GM12878 (cell line): ENCODE measurements around the gene KIAA1586. TPM values are rescaled to one million over a fixed set of nuclear protein-coding genes. Genes with fewer than 3 reads are reported as not detected.

Experiments
- ATAC-seq: fragments of 200-7000 bp; cut with Tn5 transposase; 3 replicates; pipeline ENCODE4 v1.9.1; 2020; ENCODE audit warnings: mild to moderate bottlenecking, moderate library complexity
- BruUV-seq: library from RNA; stranded (reverse); fragments of 400-500 nt; replicated peaks from 2 replicates; lab custom pipeline; 2021; lab: Mats Ljungman, UMichigan
- CTCF ChIA-PET: fragments of 300-600 bp; sonication (Branson Sonifier 250); formaldehyde crosslinking; extraction: SDS; loops from one replicate; lab custom pipeline; 2021; ENCODE audit warnings: inconsistent platforms; lab: Yijun Ruan, JAX
- POLR2A ChIA-PET: fragments of 350-600 bp; formaldehyde crosslinking; extraction: SDS; loops from one replicate; lab custom pipeline; 2021; ENCODE audit warnings: inconsistent platforms; lab: Charles Lee
- RAD21 ChIA-PET: fragments of 300-600 bp; sonication (Branson Sonifier 250); formaldehyde crosslinking; loops from one replicate; lab custom pipeline; 2023; ENCODE audit warnings: antibody characterized with exemption; ENCODE audit not compliant: unreplicated experiment; lab: Charles Lee
- SMC1A ChIA-PET: fragments of 300-600 bp; sonication (Branson Sonifier 250); formaldehyde crosslinking; loops from one replicate; lab custom pipeline; 2023; ENCODE audit not compliant: unreplicated experiment, uncharacterized antibody; lab: Charles Lee
- DNase-seq: peaks from one replicate; pipeline ENCODE4 v3.0.0-alpha.2; 2011; ENCODE audit warnings: low read depth, low spot score
- FAIRE-seq: peaks from 3 replicates; lab custom pipeline; 2011; peaks lifted over from hg19 to GRCh38; lab: Jason Lieb, UNC
- H2AFZ ChIP-seq: 2 replicates; pipeline ENCODE4 v1.6.0; 2011; ENCODE audit warnings: low read depth, low read length, control low read depth; ENCODE audit not compliant: control insufficient read depth
- H3K27ac ChIP-seq: 2 replicates; pipeline ENCODE4 v1.5.1; 2011; ENCODE audit warnings: control low read depth; ENCODE audit not compliant: control insufficient read depth, insufficient read depth
- H3K27me3 ChIP-seq, 2 experiments: replicated peaks in 1 of 2; 2 replicates each; pipeline versions ENCODE4 v1.6.0 to v1.6.1; 2011; ENCODE audit warnings: low read length in 1 of 2; ENCODE audit not compliant: control insufficient read depth in 2 of 2, insufficient read depth in 2 of 2
- H3K36me3 ChIP-seq, 2 experiments: 2 replicates each; pipeline ENCODE4 v1.5.1; 2011; ENCODE audit warnings: low read length in 1 of 2; ENCODE audit not compliant: control insufficient read depth in 2 of 2, insufficient read depth in 2 of 2
- H3K4me1 ChIP-seq: 2 replicates; pipeline ENCODE4 v1.6.1; 2011; ENCODE audit warnings: mild to moderate bottlenecking, low read length, moderate library complexity, mixed read lengths; ENCODE audit not compliant: control insufficient read depth, insufficient read depth
- H3K4me2 ChIP-seq: 2 replicates; pipeline ENCODE4 v1.6.0; 2011; ENCODE audit warnings: control low read depth; ENCODE audit not compliant: control insufficient read depth, insufficient read depth
- H3K4me3 ChIP-seq: fragments of 200-600 bp; sonication (generic); 2 replicates; pipeline ENCODE4 v1.5.1; 2016
- H3K79me2 ChIP-seq: 2 replicates; pipeline ENCODE4 v1.6.0; 2011; ENCODE audit warnings: low read length; ENCODE audit not compliant: control insufficient read depth, insufficient read depth
- H3K9ac ChIP-seq: 2 replicates; pipeline ENCODE4 v1.8.0; 2011; ENCODE audit warnings: low read length, control low read depth, mixed read lengths; ENCODE audit not compliant: control insufficient read depth, insufficient read depth
- H3K9me3 ChIP-seq: replicated peaks from 3 replicates; pipeline ENCODE4 v1.5.1; 2011; ENCODE audit warnings: mild to moderate bottlenecking, low read length; ENCODE audit not compliant: control insufficient read depth, insufficient read depth
- H4K20me1 ChIP-seq: 2 replicates; pipeline ENCODE4 v1.6.0; 2011; ENCODE audit not compliant: control insufficient read depth, insufficient read depth
- EZH2 ChIP-seq: IDR thresholded peaks from 2 replicates; pipeline ENCODE4 v1.6.1; 2012; ENCODE audit warnings: low read depth, mild to moderate bottlenecking, control low read depth, inconsistent platforms, low read length, borderline replicate concordance; ENCODE audit not compliant: control insufficient read depth
- JUNB ChIP-seq: IDR thresholded peaks from 2 replicates; pipeline ENCODE4 v1.6.1; 2016; ENCODE audit warnings: antibody characterized with exemption, mild to moderate bottlenecking
- NFYB ChIP-seq: IDR thresholded peaks from 2 replicates; pipeline ENCODE4 v1.6.1; 2011; ENCODE audit warnings: low read depth, mild to moderate bottlenecking, low read length, improper control_type of control experiment, moderate library complexity; ENCODE audit not compliant: insufficient read depth
- WGBS: methylation state at CpG from one replicate; pipeline ENCODE4 v1.1.6; 2016; ENCODE audit warnings: low lambda C conversion rate; ENCODE audit not compliant: insufficient replicate concordance, insufficient coverage; ENCODE audit errors: missing lambda C conversion rate; 5-methylcytosine and 5-hydroxymethylcytosine counted together
- in situ Hi-C: fragments of 300-500 bp; cut with MboI; formaldehyde crosslinking; loops from 9 replicates; pipeline ENCODE4 v1.14.3; 2018; ENCODE audit warnings: mixed read lengths
- intact Hi-C: fragments of 100-400 bp; cut with micrococcal nuclease; formaldehyde crosslinking; loops from one replicate; pipeline ENCODE4 v1.14.2; 2022; ENCODE audit not compliant: unreplicated experiment
- polyA plus RNA-seq, 11 experiments: library from polyadenylated mRNA; depleted of rRNA in 4 of 11; unstranded in 6 of 11; stranded (reverse) in 5 of 11; fragments of >200 nt; fragmentation: Nextera tagmentation in 4 of 11; fragmentation: Illumina TruSeq in 1 of 11; extraction: Ambion mirVana in 4 of 11; extraction: Trizol in 1 of 11; gene quantifications; 1 replicate in 1 of 11; 2 replicates in 10 of 11; pipeline versions ENCODE4 v1.2.1 to v1.2.3, GENCODE V29; 2011 to 2016; ENCODE audit warnings: inconsistent platforms in 2 of 11, missing spikeins in 2 of 11, low read depth in 1 of 11
- total RNA-seq, 4 experiments: library from RNA; depleted of rRNA in 3 of 4; stranded (reverse); fragments of >200 nt in 3 of 4; fragmentation: Illumina TruSeq in 1 of 4; extraction: Trizol in 1 of 4; gene quantifications; 2 replicates each; pipeline versions ENCODE4 v1.2.1 to v1.2.3, GENCODE V29; 2013 to 2021
- TF ChIP-seq, protein P1 (sequence below): fragments of 450-650 bp; IDR thresholded peaks from 2 replicates; pipeline ENCODE4 v1.6.1; 2016; ENCODE audit warnings: mild to moderate bottlenecking, moderate library complexity, borderline replicate concordance
- TF ChIP-seq, protein P2 (sequence below): fragments of 450-650 bp; IDR thresholded peaks from 2 replicates; pipeline ENCODE4 v1.6.1; 2017; ENCODE audit warnings: mild to moderate bottlenecking, moderate library complexity
- TF ChIP-seq, protein P3 (sequence below): fragments of 450-650 bp; IDR thresholded peaks from 2 replicates; pipeline ENCODE4 v1.6.1; 2014; ENCODE audit warnings: mild to moderate bottlenecking

Gene KIAA1586
- total and polyA plus RNA-seq, 10 of the 15 experiments (the other 5 are each of a cell fraction or from before 2014, with no cell fraction given), result 13.1 to 33.1 (median 21.2) TPM

DNA sequence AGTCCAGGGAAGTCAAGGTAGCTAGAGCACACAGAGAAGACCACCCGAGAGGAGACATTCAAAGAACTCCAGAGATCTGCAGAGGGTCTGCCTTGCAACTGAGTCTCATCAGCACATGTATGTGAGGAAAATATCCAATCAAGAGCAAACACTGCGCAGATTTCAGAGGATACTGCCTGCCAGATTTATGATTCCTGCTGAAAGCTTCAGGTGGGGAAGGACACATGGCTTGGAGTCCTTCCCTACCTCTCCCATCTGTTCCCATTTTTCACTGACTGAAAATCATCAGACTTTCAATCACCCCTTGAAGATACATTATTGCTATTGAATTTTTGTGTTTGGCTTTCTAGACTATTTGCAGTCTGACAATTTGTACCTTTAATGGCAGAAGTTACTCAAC lies 7.6 kb upstream of the KIAA1586 start:
- H3K9ac ChIP-seq, result no peak overlapping the region
- FAIRE-seq, result no peak

More for the DNA sequence above, 7.6 kb upstream of the KIAA1586 start:
- RAD21 ChIA-PET, result no interaction called here
- CTCF ChIA-PET, result interaction anchor here (0.6 to 1.5 kb wide), 3 partner anchors 15 to 136 kb away, joined by 3 to 6 read pairs (median 3); no protein-coding TSS in a partner anchor
- DNase-seq, result no peak
- H4K20me1 ChIP-seq, result no peaks in the 10 kb centered on the region
- intact Hi-C loops (no loop called here), in situ Hi-C loops (no loop called here)
- H3K4me3 ChIP-seq, result no peak overlapping the region
- H3K36me3 ChIP-seq, result no peaks in the 10 kb centered on the region
- TF ChIP-seq, protein P1, sequence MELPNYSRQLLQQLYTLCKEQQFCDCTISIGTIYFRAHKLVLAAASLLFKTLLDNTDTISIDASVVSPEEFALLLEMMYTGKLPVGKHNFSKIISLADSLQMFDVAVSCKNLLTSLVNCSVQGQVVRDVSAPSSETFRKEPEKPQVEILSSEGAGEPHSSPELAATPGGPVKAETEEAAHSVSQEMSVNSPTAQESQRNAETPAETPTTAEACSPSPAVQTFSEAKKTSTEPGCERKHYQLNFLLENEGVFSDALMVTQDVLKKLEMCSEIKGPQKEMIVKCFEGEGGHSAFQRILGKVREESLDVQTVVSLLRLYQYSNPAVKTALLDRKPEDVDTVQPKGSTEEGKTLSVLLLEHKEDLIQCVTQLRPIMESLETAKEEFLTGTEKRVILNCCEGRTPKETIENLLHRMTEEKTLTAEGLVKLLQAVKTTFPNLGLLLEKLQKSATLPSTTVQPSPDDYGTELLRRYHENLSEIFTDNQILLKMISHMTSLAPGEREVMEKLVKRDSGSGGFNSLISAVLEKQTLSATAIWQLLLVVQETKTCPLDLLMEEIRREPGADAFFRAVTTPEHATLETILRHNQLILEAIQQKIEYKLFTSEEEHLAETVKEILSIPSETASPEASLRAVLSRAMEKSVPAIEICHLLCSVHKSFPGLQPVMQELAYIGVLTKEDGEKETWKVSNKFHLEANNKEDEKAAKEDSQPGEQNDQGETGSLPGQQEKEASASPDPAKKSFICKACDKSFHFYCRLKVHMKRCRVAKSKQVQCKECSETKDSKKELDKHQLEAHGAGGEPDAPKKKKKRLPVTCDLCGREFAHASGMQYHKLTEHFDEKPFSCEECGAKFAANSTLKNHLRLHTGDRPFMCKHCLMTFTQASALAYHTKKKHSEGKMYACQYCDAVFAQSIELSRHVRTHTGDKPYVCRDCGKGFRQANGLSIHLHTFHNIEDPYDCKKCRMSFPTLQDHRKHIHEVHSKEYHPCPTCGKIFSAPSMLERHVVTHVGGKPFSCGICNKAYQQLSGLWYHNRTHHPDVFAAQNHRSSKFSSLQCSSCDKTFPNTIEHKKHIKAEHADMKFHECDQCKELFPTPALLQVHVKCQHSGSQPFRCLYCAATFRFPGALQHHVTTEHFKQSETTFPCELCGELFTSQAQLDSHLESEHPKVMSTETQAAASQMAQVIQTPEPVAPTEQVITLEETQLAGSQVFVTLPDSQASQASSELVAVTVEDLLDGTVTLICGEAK, result no peak
- TF ChIP-seq JUNB (no peak), NFYB (no peak), EZH2 (no peak)
- TF ChIP-seq, protein P2, sequence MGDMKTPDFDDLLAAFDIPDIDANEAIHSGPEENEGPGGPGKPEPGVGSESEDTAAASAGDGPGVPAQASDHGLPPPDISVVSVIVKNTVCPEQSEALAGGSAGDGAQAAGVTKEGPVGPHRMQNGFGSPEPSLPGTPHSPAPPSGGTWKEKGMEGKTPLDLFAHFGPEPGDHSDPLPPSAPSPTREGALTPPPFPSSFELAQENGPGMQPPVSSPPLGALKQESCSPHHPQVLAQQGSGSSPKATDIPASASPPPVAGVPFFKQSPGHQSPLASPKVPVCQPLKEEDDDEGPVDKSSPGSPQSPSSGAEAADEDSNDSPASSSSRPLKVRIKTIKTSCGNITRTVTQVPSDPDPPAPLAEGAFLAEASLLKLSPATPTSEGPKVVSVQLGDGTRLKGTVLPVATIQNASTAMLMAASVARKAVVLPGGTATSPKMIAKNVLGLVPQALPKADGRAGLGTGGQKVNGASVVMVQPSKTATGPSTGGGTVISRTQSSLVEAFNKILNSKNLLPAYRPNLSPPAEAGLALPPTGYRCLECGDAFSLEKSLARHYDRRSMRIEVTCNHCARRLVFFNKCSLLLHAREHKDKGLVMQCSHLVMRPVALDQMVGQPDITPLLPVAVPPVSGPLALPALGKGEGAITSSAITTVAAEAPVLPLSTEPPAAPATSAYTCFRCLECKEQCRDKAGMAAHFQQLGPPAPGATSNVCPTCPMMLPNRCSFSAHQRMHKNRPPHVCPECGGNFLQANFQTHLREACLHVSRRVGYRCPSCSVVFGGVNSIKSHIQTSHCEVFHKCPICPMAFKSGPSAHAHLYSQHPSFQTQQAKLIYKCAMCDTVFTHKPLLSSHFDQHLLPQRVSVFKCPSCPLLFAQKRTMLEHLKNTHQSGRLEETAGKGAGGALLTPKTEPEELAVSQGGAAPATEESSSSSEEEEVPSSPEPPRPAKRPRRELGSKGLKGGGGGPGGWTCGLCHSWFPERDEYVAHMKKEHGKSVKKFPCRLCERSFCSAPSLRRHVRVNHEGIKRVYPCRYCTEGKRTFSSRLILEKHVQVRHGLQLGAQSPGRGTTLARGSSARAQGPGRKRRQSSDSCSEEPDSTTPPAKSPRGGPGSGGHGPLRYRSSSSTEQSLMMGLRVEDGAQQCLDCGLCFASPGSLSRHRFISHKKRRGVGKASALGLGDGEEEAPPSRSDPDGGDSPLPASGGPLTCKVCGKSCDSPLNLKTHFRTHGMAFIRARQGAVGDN, result no peak
- TF ChIP-seq, protein P3, sequence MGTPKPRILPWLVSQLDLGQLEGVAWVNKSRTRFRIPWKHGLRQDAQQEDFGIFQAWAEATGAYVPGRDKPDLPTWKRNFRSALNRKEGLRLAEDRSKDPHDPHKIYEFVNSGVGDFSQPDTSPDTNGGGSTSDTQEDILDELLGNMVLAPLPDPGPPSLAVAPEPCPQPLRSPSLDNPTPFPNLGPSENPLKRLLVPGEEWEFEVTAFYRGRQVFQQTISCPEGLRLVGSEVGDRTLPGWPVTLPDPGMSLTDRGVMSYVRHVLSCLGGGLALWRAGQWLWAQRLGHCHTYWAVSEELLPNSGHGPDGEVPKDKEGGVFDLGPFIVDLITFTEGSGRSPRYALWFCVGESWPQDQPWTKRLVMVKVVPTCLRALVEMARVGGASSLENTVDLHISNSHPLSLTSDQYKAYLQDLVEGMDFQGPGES, result no peak
- H3K27ac ChIP-seq, result no peak overlapping the region
- no peaks in the 10 kb centered on the region for H3K27me3 ChIP-seq
- no peak overlapping the region for H3K4me2 ChIP-seq
- no peak for ATAC-seq
- no TSS peak for BruUV-seq
- POLR2A ChIA-PET, result no interaction called here
- no peaks in the 10 kb centered on the region for H3K4me1 ChIP-seq
- no peak overlapping the region for H2AFZ ChIP-seq
- H3K79me2 ChIP-seq, result no peaks in the 10 kb centered on the region
- WGBS, result 50% methylated on average over 2 of the region's 2 CpGs
- SMC1A ChIA-PET, result interaction anchor here (1.4 kb wide), 1 partner anchor 57 kb away, joined by 3 read pairs; no protein-coding TSS in a partner anchor
- no peaks in the 10 kb centered on the region for H3K9me3 ChIP-seq
